NCI-H2081 (cell line): ENCODE results near the gene HINT3.
"Not testable (repeated sequence)": the region's sequence is repeated elsewhere in the genome, so short reads cannot be mapped to it uniquely, and the experiment has no call there.

Source experiments
- DNase-seq, 2 experiments: peaks; one replicate each; lab custom pipeline; 2025; lab: John Stamatoyannopoulos, UW

The HINT3 gene

DNA sequence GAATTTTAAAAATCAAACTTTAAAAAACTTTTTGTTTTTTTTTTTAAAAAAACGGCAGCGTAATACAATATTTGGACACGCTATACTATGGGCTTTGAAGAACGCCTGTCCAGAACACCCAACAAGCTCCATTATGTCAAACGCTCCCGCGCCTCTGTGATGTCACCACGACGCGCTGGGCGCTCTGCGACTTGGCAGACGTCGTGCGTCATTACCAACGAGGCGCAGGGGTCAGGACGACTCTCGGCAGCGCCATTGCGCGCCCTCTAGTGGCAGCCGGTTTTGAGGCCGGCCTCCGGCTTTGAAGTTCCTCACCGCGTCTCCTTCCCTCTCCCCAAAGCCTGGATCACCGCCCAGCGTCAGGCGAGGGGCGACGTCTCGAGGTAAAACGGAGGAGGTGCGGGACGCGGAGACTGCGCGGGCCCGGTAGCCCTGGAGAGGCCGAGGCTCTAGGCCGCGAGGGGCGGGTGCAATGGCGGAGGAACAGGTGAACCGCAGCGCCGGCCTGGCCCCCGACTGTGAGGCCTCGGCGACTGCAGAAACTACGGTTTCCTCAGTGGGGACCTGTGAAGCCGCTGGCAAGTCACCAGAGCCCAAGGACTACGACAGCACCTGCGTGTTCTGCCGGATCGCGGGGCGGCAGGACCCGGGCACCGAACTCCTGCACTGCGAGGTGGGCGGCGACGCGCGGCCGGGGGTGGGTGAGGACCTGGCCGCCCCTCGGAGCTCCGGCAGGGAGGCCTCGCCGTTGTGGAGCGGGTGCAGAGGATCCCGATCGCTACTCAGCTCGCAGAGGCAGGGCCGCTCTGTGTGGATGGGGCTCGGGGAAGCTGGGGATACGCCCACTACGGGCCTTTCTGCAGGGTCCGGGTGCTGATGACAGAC is at the start of gene HINT3:
Gene HINT3, plus strand, starts transcription at position 265 of the 885 bp plus-strand sequence. Its CDS starts 208 bp downstream, at position 473.
- peak; percentile 92 to 96 for DNase-seq

GRCh38 chr6:125910527-125910926 is 46.0 kb upstream of the HINT3 start:
- DNase-seq: no peak

- DNase-seq: not testable (repeated sequence)
Measured at GRCh38 chr6:125911051-125911451, 45.5 kb upstream of the HINT3 start.

DNA sequence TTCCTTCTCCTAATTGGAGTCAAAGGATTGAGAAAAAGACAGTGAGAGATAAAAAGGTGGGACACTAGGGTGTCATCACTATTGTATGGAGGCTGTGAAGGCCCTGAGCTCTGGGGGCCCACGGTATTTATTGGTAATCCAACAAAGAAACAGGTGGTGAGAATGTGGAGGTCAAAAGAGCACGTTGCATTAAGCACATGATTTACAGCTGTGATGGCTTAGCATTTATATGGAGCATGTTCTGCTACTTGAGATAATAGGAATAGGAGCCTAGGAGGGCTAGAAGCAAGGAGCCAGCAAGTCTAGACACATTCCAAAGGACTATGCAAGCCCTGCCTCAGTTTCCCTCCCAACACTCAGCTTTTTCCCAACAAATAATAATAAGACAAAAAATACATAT is 44.1 kb upstream of the HINT3 start:
- DNase-seq: not testable (repeated sequence)

DNA sequence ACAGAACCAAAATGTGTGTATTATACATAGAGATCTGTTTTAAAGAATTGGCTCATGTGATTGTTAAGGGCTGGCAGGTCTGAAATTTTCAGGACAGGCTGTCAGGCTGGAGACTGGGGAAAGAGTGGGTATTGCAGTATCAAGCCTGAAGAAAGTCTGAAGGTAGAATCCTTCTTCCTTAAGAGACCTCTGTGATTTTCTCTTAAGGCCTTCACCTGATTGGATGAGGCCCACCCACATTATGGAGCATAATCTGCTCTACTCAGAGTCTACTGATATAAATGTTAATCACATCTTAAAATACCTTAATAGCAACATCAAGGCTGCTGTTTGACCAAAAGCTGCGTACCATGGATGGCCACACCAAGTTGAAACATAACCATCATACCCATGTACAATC is 43.4 kb upstream of the HINT3 start:
- no peak for DNase-seq

DNA sequence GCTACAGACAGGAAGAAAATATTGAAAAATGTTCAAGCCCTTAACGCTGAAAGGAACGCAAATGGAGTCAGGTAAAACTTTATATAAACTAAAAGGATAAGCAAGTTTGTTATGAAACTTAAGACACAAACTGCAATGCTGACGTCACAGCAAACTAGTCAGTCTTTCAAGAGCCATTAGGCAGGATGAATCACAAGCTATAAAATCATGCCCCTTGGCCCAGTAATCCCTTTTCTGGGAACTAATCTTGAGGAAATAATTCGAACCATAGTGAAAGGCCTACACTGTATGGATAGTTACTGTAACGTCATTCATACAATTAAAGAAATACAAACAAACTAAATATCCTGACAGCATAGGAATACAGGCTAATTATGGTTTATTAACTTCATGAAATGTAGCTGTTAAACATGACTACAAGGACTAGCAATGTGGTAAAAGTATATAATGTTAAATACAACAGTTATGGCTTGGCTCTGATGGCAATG is 42.7 kb upstream of the HINT3 start:
- no peak for DNase-seq

DNA sequence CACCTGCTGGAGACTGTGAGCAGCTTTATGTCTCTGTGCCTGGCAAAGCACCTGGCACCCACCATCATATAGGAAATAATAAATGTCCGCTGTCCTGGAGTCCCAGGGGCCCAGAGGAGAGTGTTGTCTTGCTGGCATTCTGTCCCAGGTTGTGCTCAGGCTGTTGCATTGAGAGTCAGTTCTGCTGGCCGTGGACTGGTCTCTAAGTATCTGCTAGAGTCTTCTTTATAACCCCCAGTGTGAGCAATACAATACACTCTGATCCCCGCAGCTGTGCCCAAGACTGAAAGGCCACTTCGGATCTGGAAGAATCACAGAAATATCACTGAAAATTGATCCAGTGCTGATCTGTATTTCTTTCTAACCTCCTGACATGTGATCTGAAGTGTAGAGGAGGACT is 38.3 kb upstream of the HINT3 start:
- DNase-seq: peak; percentile 1 to 53

- peak; percentile 9 to 54 for DNase-seq
Measured at GRCh38 chr6:125918681-125919566, 37.6 kb upstream of the HINT3 start.

DNA sequence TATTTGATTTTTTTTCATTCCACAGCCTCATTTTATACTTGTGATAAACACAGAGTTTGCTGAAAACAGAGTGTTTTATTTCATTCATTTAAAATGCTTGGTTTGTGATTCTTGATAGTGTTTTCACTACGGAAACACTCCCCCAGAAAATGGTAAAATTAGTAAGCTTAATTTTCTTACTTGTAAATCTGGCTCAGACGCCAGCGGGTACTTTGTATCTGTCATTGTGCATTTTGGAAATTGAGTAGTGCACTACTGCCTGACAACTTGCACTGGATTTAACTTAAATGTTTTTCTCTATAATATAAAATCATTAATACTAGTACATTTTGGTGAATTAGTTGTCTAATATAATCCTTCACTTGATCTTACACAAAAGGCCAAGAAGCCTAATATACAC is 37.0 kb upstream of the HINT3 start:
- DNase-seq: no peak

GRCh38 chr6:125922322-125922860 is 34.2 kb upstream of the HINT3 start:
- DNase-seq: peak; percentile 12 to 60

GRCh38 chr6:125923366-125923877 is 33.1 kb upstream of the HINT3 start:
- DNase-seq: no peak

DNA sequence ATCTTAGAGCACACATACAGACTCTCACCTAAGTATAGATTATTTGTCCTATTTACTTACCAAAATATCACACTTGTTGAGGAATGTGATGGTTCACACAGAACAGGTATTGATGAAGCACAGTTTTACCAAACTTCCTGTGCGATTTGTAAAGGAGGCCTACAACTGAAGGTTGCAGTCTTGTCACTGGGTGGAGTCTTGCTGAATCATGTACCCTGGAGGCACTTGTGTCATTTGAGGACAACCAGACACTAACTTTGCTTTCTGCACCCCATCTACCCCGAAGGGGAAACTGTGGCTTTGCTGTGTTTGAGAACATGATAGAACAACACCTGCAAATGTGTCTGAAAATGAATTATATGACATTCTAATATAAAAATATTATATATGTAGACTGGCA is 32.4 kb upstream of the HINT3 start:
- no peak for DNase-seq

- DNase-seq: no peak
Measured at GRCh38 chr6:125924697-125925358, 31.7 kb upstream of the HINT3 start.

- DNase-seq: no peak
Measured at GRCh38 chr6:125926711-125927110, 29.9 kb upstream of the HINT3 start.

DNA sequence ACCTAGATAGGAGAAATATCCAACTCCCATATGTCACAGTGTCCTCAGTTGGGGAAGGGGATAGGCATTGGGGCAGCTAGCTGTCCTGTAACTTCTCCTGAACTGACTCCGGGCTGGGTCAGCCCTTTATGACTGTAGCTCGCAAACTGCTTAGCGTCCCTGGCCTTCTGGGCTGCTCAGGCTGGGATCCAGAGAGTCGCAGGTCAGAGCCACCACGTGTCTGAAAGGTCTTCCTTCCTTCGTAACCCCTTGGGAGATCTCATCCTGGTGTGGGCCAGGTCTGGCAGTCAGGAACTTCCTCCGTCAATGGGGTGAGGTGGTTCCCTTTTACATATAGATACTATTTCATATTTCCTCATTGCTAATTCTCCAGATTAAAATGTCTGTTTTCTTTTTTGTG is 28.8 kb upstream of the HINT3 start:
- DNase-seq: no peak

DNA sequence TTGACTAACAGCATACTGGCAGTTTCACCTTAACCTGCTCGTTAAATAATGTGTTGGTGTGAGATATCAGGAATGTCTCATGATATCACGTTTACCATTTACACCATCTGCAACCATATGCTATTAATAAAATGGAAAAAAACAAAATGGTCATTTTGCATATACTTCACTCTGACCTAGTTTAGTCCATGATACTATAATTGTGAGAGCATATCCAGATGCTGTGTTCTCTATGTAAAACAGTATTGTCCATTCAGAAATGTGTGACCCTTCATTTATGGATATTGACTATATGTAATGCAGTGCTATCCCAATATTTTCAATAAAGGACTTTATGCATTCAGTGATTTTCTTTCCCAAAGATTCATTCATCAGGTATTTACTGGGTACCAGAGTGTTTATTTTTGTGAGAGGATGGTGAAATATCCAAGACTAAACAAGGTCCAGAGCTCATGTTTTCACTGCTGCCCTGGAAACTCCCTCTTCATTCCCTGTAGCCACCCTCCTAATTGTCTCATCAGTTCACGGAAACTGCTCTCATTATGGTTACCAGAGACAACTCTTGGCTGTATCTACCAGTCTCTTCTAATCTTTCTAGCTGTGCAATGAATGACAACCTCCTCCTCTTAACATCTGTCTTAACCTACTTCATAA is 25.7 kb upstream of the HINT3 start:
- DNase-seq: no peak

DNA sequence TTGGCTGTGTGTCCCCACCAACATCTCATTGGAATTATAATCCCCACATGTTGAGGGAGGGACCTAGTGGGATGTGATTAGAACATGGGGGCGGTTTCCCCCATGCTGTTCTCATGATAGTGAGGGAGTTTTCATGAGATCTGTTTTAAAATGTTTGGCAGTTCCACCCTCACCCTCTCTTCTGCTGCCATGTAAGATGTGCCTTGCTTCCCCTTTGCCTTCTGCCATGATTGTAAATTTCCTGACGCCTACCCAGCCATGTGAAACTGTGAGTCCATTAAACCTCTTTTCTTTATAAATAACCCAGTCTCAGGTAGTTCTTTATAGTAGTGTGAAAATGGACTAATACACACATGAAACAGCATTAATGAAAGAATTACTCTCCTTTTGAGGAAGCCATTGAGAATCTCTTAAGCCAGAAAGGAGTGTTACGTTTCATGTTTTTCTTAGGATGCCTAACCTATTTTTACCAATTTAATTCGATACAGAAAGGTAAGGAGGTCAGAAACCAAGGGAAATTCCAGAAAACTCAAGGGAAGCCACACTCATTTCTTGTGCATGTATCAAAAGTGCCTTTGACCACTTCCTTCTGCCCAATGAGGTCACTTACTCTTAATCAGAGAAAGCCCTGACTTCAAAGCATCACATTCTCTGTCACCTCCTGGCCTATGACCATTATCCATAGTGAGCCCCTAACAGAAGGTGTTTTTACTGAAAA is 24.7 kb upstream of the HINT3 start:
- no peak for DNase-seq

GRCh38 chr6:125932451-125932795 is 24.1 kb upstream of the HINT3 start:
- DNase-seq: no peak

- not testable (repeated sequence) for DNase-seq
Measured at GRCh38 chr6:125935520-125935919, 21.1 kb upstream of the HINT3 start.

GRCh38 chr6:125939026-125939425 is 17.5 kb upstream of the HINT3 start:
- DNase-seq: no peak

- no peak for DNase-seq
Measured at GRCh38 chr6:125939791-125940190, 16.8 kb upstream of the HINT3 start.
